GM18517 (cell line): Measurements from ENCODE around the gene INMT.

ENCODE experiments used
- ATAC-seq: cut with Tn5 transposase; IDR thresholded peaks from one replicate; pipeline ENCODE4 v1.9.1; 2021; ENCODE audit warnings: mild to moderate bottlenecking, moderate library complexity; ENCODE audit not compliant: unreplicated experiment

INMT gene

DNA sequence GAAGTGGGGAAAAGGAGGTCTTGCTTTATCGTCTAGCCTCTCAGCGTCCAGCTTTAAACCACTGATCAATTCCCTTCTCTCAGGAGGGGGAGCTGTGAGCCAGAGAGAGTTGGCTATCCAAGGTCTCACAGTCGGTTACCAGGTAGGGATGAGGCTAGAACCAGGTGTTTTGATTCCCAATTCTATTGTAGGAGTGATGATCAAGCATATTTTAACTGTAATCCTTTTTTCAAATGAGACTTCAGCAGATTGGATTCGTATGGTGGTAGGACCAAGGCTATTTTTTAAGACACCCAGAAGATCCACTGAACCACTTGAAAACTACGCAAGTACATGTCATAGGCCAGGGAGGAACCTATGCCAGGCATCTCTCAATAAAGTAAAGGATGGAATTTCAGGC is 27.6 kb downstream of the INMT start:
- no peak for ATAC-seq

- ATAC-seq, result no peak
These were observed 29.0 kb downstream of the INMT start for GRCh38 chr7:30780941-30781340.

DNA sequence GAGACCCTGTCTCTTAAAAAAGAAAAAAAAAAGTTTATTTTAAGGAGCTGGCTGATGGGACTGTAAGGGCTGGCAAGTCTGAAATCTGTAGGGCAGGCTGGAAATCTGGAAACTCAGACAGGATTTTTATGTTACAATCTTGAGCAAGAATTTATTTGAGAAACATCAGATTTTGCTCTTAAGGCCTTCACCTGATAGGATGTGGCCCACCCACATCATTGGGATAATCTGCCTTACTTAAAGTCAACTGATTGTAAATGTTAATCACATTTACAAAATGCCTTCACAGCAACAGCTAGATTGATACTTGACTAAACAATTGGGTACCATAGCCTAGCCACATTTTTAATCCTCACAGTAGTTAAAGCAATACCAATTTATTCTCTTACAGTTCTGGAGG is 30.8 kb downstream of the INMT start:
- ATAC-seq, result no peak

- no peak for ATAC-seq
These were observed 33.9 kb downstream of the INMT start for GRCh38 chr7:30785786-30786185.

DNA sequence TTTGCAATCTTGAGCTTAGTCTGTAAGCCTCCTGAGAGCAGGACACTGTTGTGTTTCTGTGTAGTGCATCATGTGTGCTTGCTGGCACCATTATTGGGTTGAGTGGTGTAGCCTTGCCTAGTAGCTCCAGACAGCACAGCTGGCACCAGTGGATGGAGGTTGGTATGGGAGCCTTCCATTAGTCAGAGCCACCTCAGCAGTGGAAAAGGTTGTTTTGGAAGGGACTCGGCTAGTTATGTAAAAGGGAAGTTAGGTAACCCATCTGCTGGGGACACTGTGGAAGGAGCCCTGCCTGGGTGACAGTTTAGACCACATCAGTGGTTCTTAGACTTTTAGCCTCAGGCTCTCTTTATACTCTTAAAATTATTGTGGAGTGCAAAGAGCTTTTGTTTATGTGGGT is 35.6 kb downstream of the INMT start:
- no peak for ATAC-seq

- no peak for ATAC-seq
These were observed 36.9 kb downstream of the INMT start for GRCh38 chr7:30788640-30789333.

DNA sequence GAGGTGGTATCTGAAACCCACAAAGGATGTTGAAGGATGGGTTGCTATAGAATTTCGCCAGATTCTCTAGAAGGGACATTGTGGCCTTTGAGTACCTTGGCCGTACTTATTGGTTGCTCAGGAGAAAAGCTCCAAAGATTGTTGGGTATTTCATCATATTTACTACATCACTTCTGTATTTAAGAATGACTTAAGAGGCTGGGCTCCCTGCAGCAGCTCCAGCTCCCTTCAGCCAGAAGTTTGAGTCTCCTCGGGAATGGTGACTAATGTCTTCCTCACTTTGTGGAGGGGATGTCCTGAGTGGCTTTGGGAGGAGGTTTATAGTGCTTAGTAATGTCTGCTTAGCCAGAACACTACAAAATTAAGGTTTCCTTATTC is 37.4 kb downstream of the INMT start:
- ATAC-seq, result no peak

DNA sequence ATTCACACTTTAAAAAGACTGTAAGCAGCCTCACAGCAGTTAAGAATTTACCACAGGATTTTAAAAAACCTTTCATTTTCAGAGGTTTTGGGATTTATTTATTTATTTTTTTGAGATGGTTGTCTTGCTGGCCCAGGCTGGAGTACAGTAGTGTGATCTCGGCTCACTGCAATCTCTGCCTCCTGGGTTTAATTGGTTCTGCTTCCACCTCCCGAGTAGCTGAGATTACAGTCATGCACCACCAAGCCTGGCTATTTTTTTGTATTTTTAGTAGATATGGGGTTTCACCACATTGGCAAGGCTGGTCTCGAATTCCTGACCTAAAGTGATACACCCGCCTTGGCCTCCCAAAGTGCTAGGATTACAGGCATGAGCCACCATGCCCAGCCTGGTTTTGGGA is 38.4 kb downstream of the INMT start:
- no peak for ATAC-seq

DNA sequence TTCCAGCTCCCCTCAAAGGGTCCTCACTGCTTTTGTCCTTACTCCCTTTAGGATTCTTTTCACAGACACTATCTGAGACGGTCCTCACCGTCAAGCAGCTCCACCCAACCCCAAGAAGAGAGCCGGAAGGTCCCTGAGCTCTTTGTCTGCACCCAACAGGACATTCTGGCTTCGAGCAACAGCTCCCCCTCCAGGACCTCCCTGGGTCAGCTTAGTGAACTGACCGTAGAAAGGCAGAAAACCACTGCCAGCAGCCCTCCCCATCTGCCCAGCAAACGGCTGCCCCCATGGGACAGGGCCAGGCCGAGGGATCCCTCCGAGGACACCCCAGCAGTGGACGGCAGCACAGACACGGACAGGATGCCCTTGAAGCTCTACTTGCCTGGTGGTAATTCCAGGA is 39.2 kb downstream of the INMT start:
- ATAC-seq, result no peak

GRCh38 chr7:30795161-30795948 is 43.4 kb downstream of the INMT start:
- no peak for ATAC-seq

- peak; percentile 21 for ATAC-seq
These were observed 44.4 kb downstream of the INMT start for GRCh38 chr7:30796105-30796869.

DNA sequence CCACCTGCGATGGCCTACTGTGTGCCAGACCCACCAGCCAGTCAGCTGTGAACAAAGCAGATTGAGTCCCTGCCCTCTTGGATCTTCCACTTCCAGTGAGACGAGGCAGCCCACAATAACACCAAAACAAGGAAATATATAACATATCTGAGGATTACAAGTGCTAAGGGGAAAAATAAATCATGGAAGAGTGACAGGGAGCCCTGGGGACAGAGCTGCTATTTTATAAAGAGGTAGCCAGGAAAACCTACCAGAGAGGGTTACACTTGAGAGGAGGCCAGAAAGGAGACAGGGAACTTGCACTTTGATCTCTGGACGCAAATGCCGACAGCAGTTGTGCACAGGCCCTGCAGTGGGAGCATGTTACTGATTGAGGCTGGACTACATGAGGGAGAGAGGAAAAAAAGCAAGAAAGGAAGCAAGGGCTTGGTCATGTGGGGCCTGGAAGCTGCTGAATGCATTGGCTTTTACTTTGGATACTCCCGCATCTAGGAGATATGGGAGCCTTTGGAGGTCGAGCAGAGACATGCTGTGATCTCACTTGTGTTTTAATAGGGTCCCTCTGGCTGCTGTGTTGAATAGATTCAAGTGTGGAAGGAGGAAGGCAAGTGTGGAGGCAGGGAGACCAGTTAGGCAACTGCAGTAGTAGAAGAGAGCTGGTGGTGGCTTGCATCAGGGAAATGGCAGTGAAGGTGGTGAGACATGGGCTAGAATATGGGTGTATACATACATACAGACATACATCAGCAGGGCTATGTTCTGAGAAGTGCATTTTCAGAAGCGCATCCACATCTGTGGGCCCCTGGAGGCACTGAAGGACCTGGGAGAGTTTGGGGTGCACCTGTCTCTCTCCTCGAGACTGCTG is 45.5 kb downstream of the INMT start:
- ATAC-seq, result no peak

- ATAC-seq, result peak; percentile 76
These were observed 47.5 kb downstream of the INMT start for GRCh38 chr7:30799206-30799975.

- ATAC-seq, result no peak
These were observed 48.2 kb downstream of the INMT start for GRCh38 chr7:30799976-30800661.

GRCh38 chr7:30800785-30801252 is 48.9 kb downstream of the INMT start:
- peak; percentile 38 for ATAC-seq

- no peak for ATAC-seq
These were observed 50.9 kb downstream of the INMT start for GRCh38 chr7:30802812-30803211.

- ATAC-seq, result no peak
These were observed 52.2 kb downstream of the INMT start for GRCh38 chr7:30804078-30804661.

GRCh38 chr7:30805081-30805691 is 53.3 kb downstream of the INMT start:
- no peak for ATAC-seq

GRCh38 chr7:30805931-30806330 is 54.0 kb downstream of the INMT start:
- no peak for ATAC-seq
